ENCODE results near the gene PIGS.

Gene PIGS

DNA sequence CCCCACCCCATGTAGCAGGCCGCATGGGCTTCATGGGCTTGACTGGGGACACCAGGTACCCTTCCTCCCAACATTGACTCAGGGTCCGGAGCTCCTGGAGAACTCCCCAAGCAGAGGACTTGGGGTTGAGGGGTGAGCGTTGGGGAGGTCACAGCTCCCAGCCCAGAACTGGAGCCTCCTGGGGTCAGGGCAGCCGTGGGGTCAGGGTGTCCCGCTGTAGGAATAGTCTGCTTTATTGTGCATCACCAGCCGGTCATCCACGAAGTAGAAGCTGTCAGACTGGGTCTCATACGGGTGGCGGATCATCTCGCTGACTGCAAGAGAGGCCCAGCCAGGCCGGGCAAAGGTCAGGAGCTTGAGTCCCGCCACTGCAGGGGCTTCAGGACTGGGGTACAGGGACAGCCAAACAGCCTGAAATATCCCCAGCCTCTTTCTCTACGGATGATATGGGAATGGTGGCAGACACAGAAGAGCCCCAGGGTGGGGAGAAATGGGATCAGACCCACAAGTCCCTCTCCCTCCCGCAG is 24.2 kb downstream of the PIGS start:
- Histone ChIP-seq H3K27ac (replicated peaks) (peak overlapping the region; percentile 64), H3K27me3 (ENCODE audit: insufficient read depth, poor library complexity, severe bottlenecking) (no peaks in the 10 kb centered on the region), H3K4me3 (replicated peaks; ENCODE audit: insufficient read depth, low read length) (no peak overlapping the region)
- TF ChIP-seq, protein P1, sequence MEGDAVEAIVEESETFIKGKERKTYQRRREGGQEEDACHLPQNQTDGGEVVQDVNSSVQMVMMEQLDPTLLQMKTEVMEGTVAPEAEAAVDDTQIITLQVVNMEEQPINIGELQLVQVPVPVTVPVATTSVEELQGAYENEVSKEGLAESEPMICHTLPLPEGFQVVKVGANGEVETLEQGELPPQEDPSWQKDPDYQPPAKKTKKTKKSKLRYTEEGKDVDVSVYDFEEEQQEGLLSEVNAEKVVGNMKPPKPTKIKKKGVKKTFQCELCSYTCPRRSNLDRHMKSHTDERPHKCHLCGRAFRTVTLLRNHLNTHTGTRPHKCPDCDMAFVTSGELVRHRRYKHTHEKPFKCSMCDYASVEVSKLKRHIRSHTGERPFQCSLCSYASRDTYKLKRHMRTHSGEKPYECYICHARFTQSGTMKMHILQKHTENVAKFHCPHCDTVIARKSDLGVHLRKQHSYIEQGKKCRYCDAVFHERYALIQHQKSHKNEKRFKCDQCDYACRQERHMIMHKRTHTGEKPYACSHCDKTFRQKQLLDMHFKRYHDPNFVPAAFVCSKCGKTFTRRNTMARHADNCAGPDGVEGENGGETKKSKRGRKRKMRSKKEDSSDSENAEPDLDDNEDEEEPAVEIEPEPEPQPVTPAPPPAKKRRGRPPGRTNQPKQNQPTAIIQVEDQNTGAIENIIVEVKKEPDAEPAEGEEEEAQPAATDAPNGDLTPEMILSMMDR (IDR thresholded peaks at IDR 0.05; ENCODE audit: insufficient read depth, low read length) = no peak
- TF ChIP-seq, protein P2, sequence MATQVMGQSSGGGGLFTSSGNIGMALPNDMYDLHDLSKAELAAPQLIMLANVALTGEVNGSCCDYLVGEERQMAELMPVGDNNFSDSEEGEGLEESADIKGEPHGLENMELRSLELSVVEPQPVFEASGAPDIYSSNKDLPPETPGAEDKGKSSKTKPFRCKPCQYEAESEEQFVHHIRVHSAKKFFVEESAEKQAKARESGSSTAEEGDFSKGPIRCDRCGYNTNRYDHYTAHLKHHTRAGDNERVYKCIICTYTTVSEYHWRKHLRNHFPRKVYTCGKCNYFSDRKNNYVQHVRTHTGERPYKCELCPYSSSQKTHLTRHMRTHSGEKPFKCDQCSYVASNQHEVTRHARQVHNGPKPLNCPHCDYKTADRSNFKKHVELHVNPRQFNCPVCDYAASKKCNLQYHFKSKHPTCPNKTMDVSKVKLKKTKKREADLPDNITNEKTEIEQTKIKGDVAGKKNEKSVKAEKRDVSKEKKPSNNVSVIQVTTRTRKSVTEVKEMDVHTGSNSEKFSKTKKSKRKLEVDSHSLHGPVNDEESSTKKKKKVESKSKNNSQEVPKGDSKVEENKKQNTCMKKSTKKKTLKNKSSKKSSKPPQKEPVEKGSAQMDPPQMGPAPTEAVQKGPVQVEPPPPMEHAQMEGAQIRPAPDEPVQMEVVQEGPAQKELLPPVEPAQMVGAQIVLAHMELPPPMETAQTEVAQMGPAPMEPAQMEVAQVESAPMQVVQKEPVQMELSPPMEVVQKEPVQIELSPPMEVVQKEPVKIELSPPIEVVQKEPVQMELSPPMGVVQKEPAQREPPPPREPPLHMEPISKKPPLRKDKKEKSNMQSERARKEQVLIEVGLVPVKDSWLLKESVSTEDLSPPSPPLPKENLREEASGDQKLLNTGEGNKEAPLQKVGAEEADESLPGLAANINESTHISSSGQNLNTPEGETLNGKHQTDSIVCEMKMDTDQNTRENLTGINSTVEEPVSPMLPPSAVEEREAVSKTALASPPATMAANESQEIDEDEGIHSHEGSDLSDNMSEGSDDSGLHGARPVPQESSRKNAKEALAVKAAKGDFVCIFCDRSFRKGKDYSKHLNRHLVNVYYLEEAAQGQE (IDR thresholded peaks at IDR 0.05; ENCODE audit: insufficient replicate concordance, low read depth) = no peak
- TF ChIP-seq SPI1 (IDR thresholded peaks at IDR 0.05; ENCODE audit: borderline replicate concordance, low read depth) = no peak
- no peak for TF ChIP-seq GABPA (IDR thresholded peaks at IDR 0.05; ENCODE audit: low read depth)
- no peak for TF ChIP-seq POLR2AphosphoS5 (IDR thresholded peaks at IDR 0.05; ENCODE audit: low read depth)
- no peak for DNase-seq (ENCODE audit: low read depth in 1 of 2, low spot score in 1 of 2)

DNA sequence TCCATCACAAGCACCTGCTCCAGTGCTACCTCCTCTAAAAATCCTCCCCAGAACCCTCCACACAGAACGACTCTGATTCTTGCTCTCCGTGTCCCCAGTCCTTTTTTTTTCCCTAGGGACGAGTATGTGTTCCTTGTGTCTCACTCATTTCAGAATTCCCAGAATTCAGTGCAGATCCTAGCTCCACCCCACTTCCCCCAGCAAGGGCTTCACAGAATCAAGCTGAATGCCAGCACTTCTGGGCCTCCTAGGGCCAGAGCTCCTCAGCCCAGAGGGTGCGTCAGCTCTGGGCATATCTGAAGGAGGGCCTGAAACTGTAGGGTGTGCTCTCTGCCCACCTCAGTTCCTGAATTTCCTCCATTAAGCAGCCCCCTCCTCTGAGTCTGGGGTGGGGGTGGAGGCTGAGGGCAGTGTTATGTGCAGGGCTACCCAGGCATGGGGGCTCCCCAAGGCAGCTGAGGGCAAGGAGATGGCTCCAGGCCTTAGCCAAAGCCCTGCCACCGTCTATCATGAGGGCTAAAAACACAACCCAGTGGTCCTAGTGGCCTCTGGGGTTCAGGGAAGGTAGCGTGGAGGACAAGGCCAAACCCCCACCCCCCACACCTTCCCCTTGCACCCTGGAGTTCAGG is 25.4 kb downstream of the PIGS start:
- no peak for TF ChIP-seq GABPA (IDR thresholded peaks at IDR 0.05; ENCODE audit: low read depth)
- no peak for TF ChIP-seq POLR2AphosphoS5 (IDR thresholded peaks at IDR 0.05; ENCODE audit: low read depth)
- TF ChIP-seq, protein P2 (IDR thresholded peaks at IDR 0.05; ENCODE audit: insufficient replicate concordance, low read depth) = no peak
- TF ChIP-seq, protein P1 (IDR thresholded peaks at IDR 0.05; ENCODE audit: insufficient read depth, low read length) = no peak
- TF ChIP-seq SPI1 (IDR thresholded peaks at IDR 0.05; ENCODE audit: borderline replicate concordance, low read depth) = no peak

DNA sequence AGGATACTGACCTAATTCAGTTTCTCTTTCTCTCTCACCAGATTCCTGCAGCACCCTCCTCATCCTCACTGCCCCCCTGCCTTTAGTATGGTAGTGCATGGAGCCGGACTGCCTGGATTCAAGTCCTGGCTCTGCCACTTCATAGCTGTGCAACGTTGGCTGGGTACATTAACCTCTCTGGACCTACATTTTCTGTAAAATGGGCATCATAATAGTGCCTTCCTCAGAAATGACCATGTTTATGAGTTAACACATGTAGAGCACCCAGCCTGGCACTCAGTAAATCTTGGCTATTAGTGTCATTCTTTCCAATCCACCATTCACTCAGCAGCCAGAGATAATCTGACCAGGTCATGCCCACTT is 26.2 kb downstream of the PIGS start:
- no peaks in the 10 kb centered on the region for H3K27me3 ChIP-seq (ENCODE audit: insufficient read depth, poor library complexity, severe bottlenecking)
- H3K27ac ChIP-seq (replicated peaks) = no peak overlapping the region
- no peak for TF ChIP-seq GABPA (IDR thresholded peaks at IDR 0.05; ENCODE audit: low read depth)
- no peak for TF ChIP-seq POLR2AphosphoS5 (IDR thresholded peaks at IDR 0.05; ENCODE audit: low read depth)
- TF ChIP-seq SPI1 (IDR thresholded peaks at IDR 0.05; ENCODE audit: borderline replicate concordance, low read depth) = no peak
- TF ChIP-seq, protein P2 (IDR thresholded peaks at IDR 0.05; ENCODE audit: insufficient replicate concordance, low read depth) = no peak
- TF ChIP-seq, protein P1 (IDR thresholded peaks at IDR 0.05; ENCODE audit: insufficient read depth, low read length) = no peak
- H3K4me3 ChIP-seq (replicated peaks; ENCODE audit: insufficient read depth, low read length) = no peak overlapping the region
- no peak for DNase-seq (ENCODE audit: low read depth in 1 of 2, low spot score in 1 of 2)

More for the DNA sequence above, 25.4 kb downstream of the PIGS start:
- no peak overlapping the region for H3K4me3 ChIP-seq (replicated peaks; ENCODE audit: insufficient read depth, low read length)
- DNase-seq (ENCODE audit: low read depth in 1 of 2, low spot score in 1 of 2) = no peak
- H3K27me3 ChIP-seq (ENCODE audit: insufficient read depth, poor library complexity, severe bottlenecking) = no peaks in the 10 kb centered on the region
- H3K27ac ChIP-seq (replicated peaks) = no peak overlapping the region
